HepG2 (cell line): Measurements from ENCODE around the gene CIAO3. TPM values are rescaled to one million over a fixed set of nuclear protein-coding genes. Genes with fewer than 3 reads are reported as not detected.
A peak's percentile ranks its signal among the peaks of the same experiment; 100 is the strongest.

ENCODE experiments used
- CHD4 ChIP-seq: fragments of 200-600 bp; sonication (generic); IDR thresholded peaks from 2 replicates; pipeline ENCODE4 v1.7.0; 2017; ENCODE audit warnings: mild to moderate bottlenecking, low read length, borderline replicate concordance
- CREB1 ChIP-seq, 2 experiments: fragments of 450-650 bp in 1 of 2; IDR thresholded peaks; 2 replicates each; pipeline ENCODE4 v1.6.1; 2016 to 2017; ENCODE audit warnings: control low read depth in 1 of 2, mild to moderate bottlenecking in 1 of 2, missing compliant biosample characterization in 1 of 2, missing genetic modification characterization in 1 of 2
- HDAC6 ChIP-seq: fragments of 200-600 bp; sonication (generic); IDR thresholded peaks from 2 replicates; pipeline ENCODE4 v1.7.0; 2017; ENCODE audit warnings: mild to moderate bottlenecking, antibody characterized with exemption, low read length, low read depth
- ISL2 ChIP-seq: sonication (generic); formaldehyde crosslinking; IDR thresholded peaks from 2 replicates; pipeline ENCODE4 v1.5.0; 2020; ENCODE audit warnings: missing genetic modification reagents
- KAT2B ChIP-seq: fragments of 150-350 bp; IDR thresholded peaks from 2 replicates; pipeline ENCODE4 v1.6.1; 2014; ENCODE audit warnings: low read depth, low read length, borderline replicate concordance
- KDM4B ChIP-seq: sonication (generic); formaldehyde crosslinking; IDR thresholded peaks from 2 replicates; pipeline ENCODE4 v1.4.0; 2020; ENCODE audit warnings: missing genetic modification reagents
- MED13 ChIP-seq: sonication (generic); formaldehyde crosslinking; IDR thresholded peaks from 2 replicates; pipeline ENCODE4 v1.5.0; 2020; ENCODE audit warnings: missing genetic modification reagents
- NFKB2 ChIP-seq: sonication (generic); formaldehyde crosslinking; IDR thresholded peaks from 2 replicates; pipeline ENCODE4 v1.4.0; 2020; ENCODE audit warnings: missing genetic modification reagents, borderline replicate concordance
- SMARCC2 ChIP-seq: fragments of 450-650 bp; IDR thresholded peaks from 2 replicates; pipeline ENCODE4 v1.6.1; 2017; ENCODE audit warnings: antibody characterized with exemption, mild to moderate bottlenecking
- TCF12 ChIP-seq, 2 experiments: fragments of 450-650 bp in 1 of 2; sonication (generic) in 1 of 2; formaldehyde crosslinking in 1 of 2; IDR thresholded peaks; 2 replicates each; pipeline versions ENCODE4 v1.6.1 to v1.8.0; 2017 to 2022; ENCODE audit warnings: antibody characterized with exemption in 1 of 2, mild to moderate bottlenecking in 1 of 2, missing genetic modification reagents in 1 of 2, moderate library complexity in 1 of 2
- ZFX ChIP-seq: sonication (generic); formaldehyde crosslinking; IDR thresholded peaks from 2 replicates; pipeline ENCODE4 v1.4.0; 2020; ENCODE audit warnings: mild to moderate bottlenecking, low read depth, missing genetic modification reagents, moderate library complexity
- ZFYVE20 ChIP-seq: sonication (generic); formaldehyde crosslinking; IDR thresholded peaks from 2 replicates; pipeline ENCODE4 v1.8.0; 2023; ENCODE audit warnings: low read depth, mild to moderate bottlenecking, moderate library complexity, missing genetic modification reagents, borderline replicate concordance
- ZMYM2 ChIP-seq: sonication (generic); formaldehyde crosslinking; IDR thresholded peaks from 2 replicates; pipeline ENCODE4 v1.8.0; 2022; ENCODE audit warnings: mild to moderate bottlenecking, missing genetic modification reagents
- ZNF180 ChIP-seq: sonication (generic); formaldehyde crosslinking; IDR thresholded peaks from 2 replicates; pipeline ENCODE4 v1.4.0; 2020; ENCODE audit warnings: low read depth, missing genetic modification reagents, borderline replicate concordance
- ZNF614 ChIP-seq: IDR thresholded peaks from 2 replicates; pipeline ENCODE4 v1.6.1; 2018; ENCODE audit warnings: missing biosample characterization, missing genetic modification reagents, inconsistent platforms, borderline replicate concordance
- ZNF766 ChIP-seq: sonication (generic); formaldehyde crosslinking; IDR thresholded peaks from 2 replicates; pipeline ENCODE4 v1.5.0; 2020; ENCODE audit warnings: missing genetic modification reagents, borderline replicate concordance
- polyA plus RNA-seq, 8 experiments: library from polyadenylated mRNA; depleted of rRNA in 3 of 8; stranded (reverse) in 7 of 8; unstranded in 1 of 8; fragments of >200 nt; fragmentation: Illumina TruSeq in 4 of 8; extraction: Trizol in 4 of 8; gene quantifications; 2 replicates each; pipeline versions ENCODE4 v1.2.1 to v1.2.3, GENCODE V29; 2011 to 2016; ENCODE audit warnings: low read depth in 4 of 8, missing spikeins in 1 of 8, mixed read lengths in 1 of 8; ENCODE audit not compliant: insufficient read depth in 1 of 8
- total RNA-seq, 5 experiments: library from RNA; depleted of rRNA; stranded (reverse); fragments of >200 nt; fragmentation: Illumina TruSeq; extraction: Trizol; gene quantifications; 2 replicates each; pipeline ENCODE4 v1.2.3, GENCODE V29; 2016; ENCODE audit warnings: low read depth in 1 of 5
- TF ChIP-seq, protein P1 (sequence below): sonication (generic); formaldehyde crosslinking; IDR thresholded peaks from 2 replicates; pipeline ENCODE4 v1.5.1; 2020; ENCODE audit warnings: mild to moderate bottlenecking, missing genetic modification reagents, moderate library complexity
- TF ChIP-seq, protein P2 (sequence below): sonication (generic); formaldehyde crosslinking; IDR thresholded peaks from 2 replicates; pipeline ENCODE4 v1.8.0; 2022; ENCODE audit warnings: mild to moderate bottlenecking, missing genetic modification reagents, moderate library complexity
- TF ChIP-seq, protein P3 (sequence below): sonication (generic); formaldehyde crosslinking; IDR thresholded peaks from 2 replicates; pipeline ENCODE4 v1.4.0; 2020; ENCODE audit warnings: missing genetic modification reagents, borderline replicate concordance
- TF ChIP-seq, protein P4 (sequence below): fragments of 450-650 bp; IDR thresholded peaks from 2 replicates; pipeline ENCODE4 v1.6.1; 2017; ENCODE audit warnings: mild to moderate bottlenecking
- TF ChIP-seq, protein P5 (sequence below): sonication (generic); formaldehyde crosslinking; IDR thresholded peaks from 2 replicates; pipeline ENCODE4 v1.8.0; 2022; ENCODE audit warnings: missing genetic modification reagents, mild to moderate bottlenecking, borderline replicate concordance

The CIAO3 gene
- total and polyA plus RNA-seq, 2 of the 13 experiments (the other 11 are each of a cell fraction or from before 2014, with no cell fraction given) = 21.7 to 25.0 TPM

DNA sequence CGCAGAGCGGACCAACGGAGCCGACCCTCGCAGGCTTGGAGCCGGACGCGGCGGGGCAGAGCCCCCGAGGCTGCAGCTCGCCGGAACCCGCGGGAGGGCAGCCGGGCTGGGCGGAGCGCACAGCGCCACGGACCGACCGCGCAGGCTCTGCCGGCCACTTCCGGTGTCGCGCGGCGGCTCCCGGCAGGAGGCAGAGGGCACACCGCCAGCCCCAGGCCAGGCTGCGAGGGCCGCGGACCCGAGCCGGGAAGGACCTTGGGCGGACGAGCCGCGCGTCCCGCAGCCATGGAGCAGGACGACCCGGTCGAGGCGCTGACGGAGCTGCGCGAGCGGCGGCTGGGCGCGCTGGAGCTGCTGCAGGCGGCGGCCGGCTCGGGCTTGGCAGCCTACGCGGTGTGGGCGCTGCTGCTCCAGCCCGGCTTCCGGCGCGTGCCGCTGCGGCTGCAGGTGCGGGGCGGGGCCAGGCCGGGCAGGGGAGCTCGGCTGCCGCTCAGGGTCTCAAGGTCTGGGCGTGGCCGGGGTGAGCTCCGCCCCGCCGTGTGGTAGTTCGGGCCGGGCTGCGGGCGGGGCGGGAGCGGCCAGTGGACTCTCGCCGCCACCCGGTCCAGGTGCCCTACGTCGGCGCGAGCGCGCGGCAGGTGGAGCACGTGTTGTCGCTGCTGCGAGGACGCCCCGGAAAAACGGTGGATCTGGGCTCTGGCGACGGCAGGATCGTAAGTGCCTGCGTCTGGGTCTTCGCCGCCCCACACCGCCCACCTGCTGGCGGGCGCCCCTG is 19.6 kb downstream of the CIAO3 start, which contains the start of gene ANTKMT (continued):
- TF ChIP-seq NFKB2 (CRISPR knock-in tag) (peak; percentile 74; the same call in 1 of the 2 replicates), ZNF766 (0 out of 2 replicates have a peak, but pooled peaks have one; percentile 84), ZFYVE20 (peak; percentile 18; the same call in 1 of the 2 replicates), CHD4 (no peak), SMARCC2 (no peak), TCF12 (IDR thresholded peaks at IDR 0.05) (no peak), TCF12 (CRISPR knock-in tag; IDR thresholded peaks at IDR 0.05) (0 out of 2 replicates have a peak, but pooled peaks have one; percentile 7), CREB1 (IDR thresholded peaks at IDR 0.05) (no peak), CREB1 (CRISPR knock-in tag; IDR thresholded peaks at IDR 0.05) (no peak), ZNF614 (CRISPR knock-in tag) (no peak; the same call in 1 of the 2 replicates), KAT2B (no peak), ISL2 (CRISPR knock-in tag) (0 out of 2 replicates have a peak, but pooled peaks have one; percentile 11), ZFX (CRISPR knock-in tag) (peak; percentile 98), HDAC6 (no peak), ZNF180 (no peak), KDM4B (CRISPR knock-in tag) (no peak), ZMYM2 (CRISPR knock-in tag) (no peak), MED13 (CRISPR knock-in tag) (peak; percentile 66; the same call in 1 of the 2 replicates)
- TF ChIP-seq, protein P1, sequence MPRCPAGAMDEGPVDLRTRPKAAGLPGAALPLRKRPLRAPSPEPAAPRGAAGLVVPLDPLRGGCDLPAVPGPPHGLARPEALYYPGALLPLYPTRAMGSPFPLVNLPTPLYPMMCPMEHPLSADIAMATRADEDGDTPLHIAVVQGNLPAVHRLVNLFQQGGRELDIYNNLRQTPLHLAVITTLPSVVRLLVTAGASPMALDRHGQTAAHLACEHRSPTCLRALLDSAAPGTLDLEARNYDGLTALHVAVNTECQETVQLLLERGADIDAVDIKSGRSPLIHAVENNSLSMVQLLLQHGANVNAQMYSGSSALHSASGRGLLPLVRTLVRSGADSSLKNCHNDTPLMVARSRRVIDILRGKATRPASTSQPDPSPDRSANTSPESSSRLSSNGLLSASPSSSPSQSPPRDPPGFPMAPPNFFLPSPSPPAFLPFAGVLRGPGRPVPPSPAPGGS = peak; percentile 95
- TF ChIP-seq, protein P2, sequence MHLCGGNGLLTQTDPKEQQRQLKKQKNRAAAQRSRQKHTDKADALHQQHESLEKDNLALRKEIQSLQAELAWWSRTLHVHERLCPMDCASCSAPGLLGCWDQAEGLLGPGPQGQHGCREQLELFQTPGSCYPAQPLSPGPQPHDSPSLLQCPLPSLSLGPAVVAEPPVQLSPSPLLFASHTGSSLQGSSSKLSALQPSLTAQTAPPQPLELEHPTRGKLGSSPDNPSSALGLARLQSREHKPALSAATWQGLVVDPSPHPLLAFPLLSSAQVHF = no peak
- TF ChIP-seq, protein P3, sequence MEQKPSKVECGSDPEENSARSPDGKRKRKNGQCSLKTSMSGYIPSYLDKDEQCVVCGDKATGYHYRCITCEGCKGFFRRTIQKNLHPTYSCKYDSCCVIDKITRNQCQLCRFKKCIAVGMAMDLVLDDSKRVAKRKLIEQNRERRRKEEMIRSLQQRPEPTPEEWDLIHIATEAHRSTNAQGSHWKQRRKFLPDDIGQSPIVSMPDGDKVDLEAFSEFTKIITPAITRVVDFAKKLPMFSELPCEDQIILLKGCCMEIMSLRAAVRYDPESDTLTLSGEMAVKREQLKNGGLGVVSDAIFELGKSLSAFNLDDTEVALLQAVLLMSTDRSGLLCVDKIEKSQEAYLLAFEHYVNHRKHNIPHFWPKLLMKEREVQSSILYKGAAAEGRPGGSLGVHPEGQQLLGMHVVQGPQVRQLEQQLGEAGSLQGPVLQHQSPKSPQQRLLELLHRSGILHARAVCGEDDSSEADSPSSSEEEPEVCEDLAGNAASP (CRISPR knock-in tag) = no peak
- TF ChIP-seq, protein P4, sequence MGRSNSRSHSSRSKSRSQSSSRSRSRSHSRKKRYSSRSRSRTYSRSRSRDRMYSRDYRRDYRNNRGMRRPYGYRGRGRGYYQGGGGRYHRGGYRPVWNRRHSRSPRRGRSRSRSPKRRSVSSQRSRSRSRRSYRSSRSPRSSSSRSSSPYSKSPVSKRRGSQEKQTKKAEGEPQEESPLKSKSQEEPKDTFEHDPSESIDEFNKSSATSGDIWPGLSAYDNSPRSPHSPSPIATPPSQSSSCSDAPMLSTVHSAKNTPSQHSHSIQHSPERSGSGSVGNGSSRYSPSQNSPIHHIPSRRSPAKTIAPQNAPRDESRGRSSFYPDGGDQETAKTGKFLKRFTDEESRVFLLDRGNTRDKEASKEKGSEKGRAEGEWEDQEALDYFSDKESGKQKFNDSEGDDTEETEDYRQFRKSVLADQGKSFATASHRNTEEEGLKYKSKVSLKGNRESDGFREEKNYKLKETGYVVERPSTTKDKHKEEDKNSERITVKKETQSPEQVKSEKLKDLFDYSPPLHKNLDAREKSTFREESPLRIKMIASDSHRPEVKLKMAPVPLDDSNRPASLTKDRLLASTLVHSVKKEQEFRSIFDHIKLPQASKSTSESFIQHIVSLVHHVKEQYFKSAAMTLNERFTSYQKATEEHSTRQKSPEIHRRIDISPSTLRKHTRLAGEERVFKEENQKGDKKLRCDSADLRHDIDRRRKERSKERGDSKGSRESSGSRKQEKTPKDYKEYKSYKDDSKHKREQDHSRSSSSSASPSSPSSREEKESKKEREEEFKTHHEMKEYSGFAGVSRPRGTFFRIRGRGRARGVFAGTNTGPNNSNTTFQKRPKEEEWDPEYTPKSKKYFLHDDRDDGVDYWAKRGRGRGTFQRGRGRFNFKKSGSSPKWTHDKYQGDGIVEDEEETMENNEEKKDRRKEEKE = no peak
- TF ChIP-seq, protein P5, sequence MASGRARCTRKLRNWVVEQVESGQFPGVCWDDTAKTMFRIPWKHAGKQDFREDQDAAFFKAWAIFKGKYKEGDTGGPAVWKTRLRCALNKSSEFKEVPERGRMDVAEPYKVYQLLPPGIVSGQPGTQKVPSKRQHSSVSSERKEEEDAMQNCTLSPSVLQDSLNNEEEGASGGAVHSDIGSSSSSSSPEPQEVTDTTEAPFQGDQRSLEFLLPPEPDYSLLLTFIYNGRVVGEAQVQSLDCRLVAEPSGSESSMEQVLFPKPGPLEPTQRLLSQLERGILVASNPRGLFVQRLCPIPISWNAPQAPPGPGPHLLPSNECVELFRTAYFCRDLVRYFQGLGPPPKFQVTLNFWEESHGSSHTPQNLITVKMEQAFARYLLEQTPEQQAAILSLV (CRISPR knock-in tag) = peak; percentile 85
